ENCODE measurements around the gene SBK1. TPM values are rescaled to one million over a fixed set of nuclear protein-coding genes. Genes with fewer than 3 reads are reported as not detected.
"Not testable (repeated sequence)": the region's sequence is repeated elsewhere in the genome, so short reads cannot be mapped to it uniquely, and the experiment has no call there.

The SBK1 gene
- total RNA-seq, 1 donor from 2014 or later = 1.0 TPM

GRCh38 chr16:28363408-28363807 lies 71.1 kb downstream of the SBK1 start, which contains the start of gene NPIPB6:
Gene NPIPB6 (minus strand): TSS chr16:28363508. CDS start chr16:28362822, 686 bp downstream.
- not testable (repeated sequence) for H3K9ac ChIP-seq (ENCODE audit: low read depth in 1 of 3, low read length in 3 of 3); H3K27ac ChIP-seq (ENCODE audit: low read depth, low read length)

GRCh38 chr16:28364268-28365173 lies 72.2 kb downstream of the SBK1 start:
- not testable (repeated sequence) for H3K27ac ChIP-seq (ENCODE audit: low read depth, low read length); H3K36me3 ChIP-seq (ENCODE audit: control insufficient read depth in 3 of 3, insufficient read depth in 3 of 3, low read length in 3 of 3); H3K4me1 ChIP-seq (ENCODE audit: control insufficient read depth in 3 of 3, insufficient read depth in 3 of 3, low read length in 3 of 3); H3K4me3 ChIP-seq (ENCODE audit: low read length in 3 of 3); H3K9ac ChIP-seq (ENCODE audit: low read depth in 1 of 3, low read length in 3 of 3); H3K9me3 ChIP-seq (ENCODE audit: control insufficient read depth in 3 of 3, low read length in 3 of 3); H3K27me3 ChIP-seq (ENCODE audit: control insufficient read depth in 3 of 3, insufficient read depth in 3 of 3, low read length in 3 of 3)

More at GRCh38 chr16:28363408-28363807, 71.1 kb downstream of the SBK1 start, which contains the start of gene NPIPB6:
- H3K4me3 ChIP-seq (ENCODE audit: low read length in 3 of 3); H3K27me3 ChIP-seq (ENCODE audit: control insufficient read depth in 3 of 3, insufficient read depth in 3 of 3, low read length in 3 of 3); H3K36me3 ChIP-seq (ENCODE audit: control insufficient read depth in 3 of 3, insufficient read depth in 3 of 3, low read length in 3 of 3); H3K4me1 ChIP-seq (ENCODE audit: control insufficient read depth in 3 of 3, insufficient read depth in 3 of 3, low read length in 3 of 3); H3K9me3 ChIP-seq (ENCODE audit: control insufficient read depth in 3 of 3, low read length in 3 of 3): not testable (repeated sequence)

- not testable (repeated sequence) for H3K36me3 ChIP-seq (ENCODE audit: control insufficient read depth in 3 of 3, insufficient read depth in 3 of 3, low read length in 3 of 3); H3K4me1 ChIP-seq (ENCODE audit: control insufficient read depth in 3 of 3, insufficient read depth in 3 of 3, low read length in 3 of 3); H3K27me3 ChIP-seq (ENCODE audit: control insufficient read depth in 3 of 3, insufficient read depth in 3 of 3, low read length in 3 of 3); H3K4me3 ChIP-seq (ENCODE audit: low read length in 3 of 3); H3K9ac ChIP-seq (ENCODE audit: low read depth in 1 of 3, low read length in 3 of 3); H3K9me3 ChIP-seq (ENCODE audit: control insufficient read depth in 3 of 3, low read length in 3 of 3); H3K27ac ChIP-seq (ENCODE audit: low read depth, low read length)
Measured at GRCh38 chr16:28367926-28368325, 75.6 kb downstream of the SBK1 start.

Small RNA genes within 50 kb of the gene (small RNA-seq; reads per million reads assigned to genes)
- gene AC138904.2 = not detected

Other genes starting within 250 kb of the SBK1 start
- 2.1 TPM for gene GSG1L, start 228.8 kb upstream of the SBK1 start, total RNA-seq
- gene XPO6, start 80.6 kb upstream of the SBK1 start, total RNA-seq = 33.9 TPM
- not detected for gene NPIPB6, start 71.0 kb downstream of the SBK1 start, total RNA-seq
- 150 TPM for gene EIF3CL, start 111.3 kb downstream of the SBK1 start, total RNA-seq
- not detected for gene NPIPB7, start 179.8 kb downstream of the SBK1 start, total RNA-seq
- gene CLN3, start 199.5 kb downstream of the SBK1 start, total RNA-seq = 10.4 TPM
- under 0.01 TPM for gene APOBR, start 202.1 kb downstream of the SBK1 start, total RNA-seq
- 0.52 TPM for gene IL27, start 214.3 kb downstream of the SBK1 start, total RNA-seq
- 3.7 TPM for gene NUPR1, start 246.4 kb downstream of the SBK1 start, total RNA-seq

All from skeletal muscle tissue (tissue), 5 donors.